GM12874 (cell line): Measurements from ENCODE around the gene FYB1.

ENCODE experiments used
- CTCF ChIP-seq: IDR thresholded peaks from 2 replicates; pipeline ENCODE4 v1.5.1; 2011; ENCODE audit warnings: low read depth, mild to moderate bottlenecking, control low read depth, low read length, moderate library complexity; ENCODE audit not compliant: insufficient read depth

The FYB1 gene

GRCh38 chr5:39176759-39177630 is 42.4 kb downstream of the FYB1 start:
- TF ChIP-seq CTCF: no peak

GRCh38 chr5:39175273-39175955 is 43.9 kb downstream of the FYB1 start:
- no peak for TF ChIP-seq CTCF

- no peak for TF ChIP-seq CTCF
These were observed 46.3 kb downstream of the FYB1 start for GRCh38 chr5:39173069-39173468.

GRCh38 chr5:39172593-39172992 is 46.8 kb downstream of the FYB1 start:
- TF ChIP-seq CTCF: no peak

GRCh38 chr5:39171647-39172046 is 47.7 kb downstream of the FYB1 start:
- no peak for TF ChIP-seq CTCF

GRCh38 chr5:39169081-39169480 is 50.3 kb downstream of the FYB1 start:
- no peak for TF ChIP-seq CTCF

GRCh38 chr5:39167972-39168342 is 51.4 kb downstream of the FYB1 start:
- no peak for TF ChIP-seq CTCF
